HepG2 (cell line): ENCODE data around the gene MVK. TPM values are rescaled to one million over a fixed set of nuclear protein-coding genes. Genes with fewer than 3 reads are reported as not detected.

Experiments used
- AKAP8 ChIP-seq: sonication (generic); formaldehyde crosslinking; IDR thresholded peaks from 2 replicates; pipeline ENCODE4 v1.5.1; 2020; ENCODE audit warnings: mild to moderate bottlenecking, missing genetic modification reagents
- ASH2L ChIP-seq: fragments of 300-600, 200-600 bp; sonication (generic); IDR thresholded peaks from 2 replicates; pipeline ENCODE4 v1.7.0; 2017; ENCODE audit warnings: low read depth, mild to moderate bottlenecking, moderate library complexity, mixed read lengths, low read length; ENCODE audit not compliant: insufficient read length
- ATF7 ChIP-seq, 2 experiments: fragments of 450-650 bp in 1 of 2; sonication (generic) in 1 of 2; formaldehyde crosslinking in 1 of 2; IDR thresholded peaks; 2 replicates each; pipeline versions ENCODE4 v1.4.0 to v1.6.1; 2016 to 2020; ENCODE audit warnings: antibody characterized with exemption in 1 of 2, mild to moderate bottlenecking in 1 of 2, missing genetic modification reagents in 1 of 2
- CBX5 ChIP-seq: sonication (generic); formaldehyde crosslinking; IDR thresholded peaks from 2 replicates; pipeline ENCODE4 v1.4.0; 2020; ENCODE audit warnings: missing genetic modification reagents, borderline replicate concordance
- KDM4B ChIP-seq: sonication (generic); formaldehyde crosslinking; IDR thresholded peaks from 2 replicates; pipeline ENCODE4 v1.4.0; 2020; ENCODE audit warnings: missing genetic modification reagents
- KLF16 ChIP-seq, 2 experiments: sonication (generic) in 1 of 2; formaldehyde crosslinking in 1 of 2; IDR thresholded peaks; 2 replicates each; pipeline versions ENCODE4 v1.6.1 to v1.8.0; 2016 to 2023; ENCODE audit warnings: missing genetic modification reagents in 2 of 2, missing compliant biosample characterization in 1 of 2
- RBAK ChIP-seq: sonication (generic); formaldehyde crosslinking; IDR thresholded peaks from 2 replicates; pipeline ENCODE4 v1.5.1; 2020; ENCODE audit warnings: mild to moderate bottlenecking, missing genetic modification reagents
- SALL2 ChIP-seq: sonication (generic); formaldehyde crosslinking; IDR thresholded peaks from 2 replicates; pipeline ENCODE4 v1.8.1; 2023; ENCODE audit warnings: mild to moderate bottlenecking, missing genetic modification reagents, inconsistent platforms
- SMAD3 ChIP-seq: sonication (generic); formaldehyde crosslinking; IDR thresholded peaks from 2 replicates; pipeline ENCODE4 v1.4.0; 2020; ENCODE audit warnings: missing genetic modification reagents
- SP5 ChIP-seq: IDR thresholded peaks from 2 replicates; pipeline ENCODE4 v1.6.1; 2016; ENCODE audit warnings: low read depth, borderline replicate concordance
- STAG1 ChIP-seq: sonication (generic); formaldehyde crosslinking; IDR thresholded peaks from 2 replicates; pipeline ENCODE4 v1.4.0; 2020; ENCODE audit warnings: missing genetic modification reagents
- TBP ChIP-seq: sonication (generic); formaldehyde crosslinking; IDR thresholded peaks from 2 replicates; pipeline ENCODE4 v1.5.0; 2020; ENCODE audit warnings: missing genetic modification reagents
- ZKSCAN1 ChIP-seq: fragments of 150-350 bp; IDR thresholded peaks from 2 replicates; pipeline ENCODE4 v1.6.1; 2014; ENCODE audit warnings: low read length
- ZNF224 ChIP-seq: sonication (generic); formaldehyde crosslinking; IDR thresholded peaks from 2 replicates; pipeline ENCODE4 v1.5.0; 2020; ENCODE audit warnings: mild to moderate bottlenecking, missing genetic modification reagents
- ZNF263 ChIP-seq: sonication (generic); formaldehyde crosslinking; IDR thresholded peaks from 2 replicates; pipeline ENCODE4 v1.4.0; 2020; ENCODE audit warnings: missing genetic modification reagents
- ZNF83 ChIP-seq: sonication (generic); formaldehyde crosslinking; IDR thresholded peaks from 2 replicates; pipeline ENCODE4 v1.4.0; 2020; ENCODE audit warnings: missing genetic modification reagents, mild to moderate bottlenecking, borderline replicate concordance
- ZSCAN20 ChIP-seq: sonication (generic); formaldehyde crosslinking; IDR thresholded peaks from 2 replicates; pipeline ENCODE4 v1.4.0; 2020; ENCODE audit warnings: missing genetic modification reagents, mild to moderate bottlenecking, borderline replicate concordance
- ZSCAN29 ChIP-seq: sonication (generic); formaldehyde crosslinking; conservative IDR thresholded peaks from 2 replicates; pipeline ENCODE4 v1.4.0; 2020; ENCODE audit warnings: mild to moderate bottlenecking, missing genetic modification reagents
- polyA plus RNA-seq, 8 experiments: library from polyadenylated mRNA; depleted of rRNA in 3 of 8; stranded (reverse) in 7 of 8; unstranded in 1 of 8; fragments of >200 nt; fragmentation: Illumina TruSeq in 4 of 8; extraction: Trizol in 4 of 8; gene quantifications; 2 replicates each; pipeline versions ENCODE4 v1.2.1 to v1.2.3, GENCODE V29; 2011 to 2016; ENCODE audit warnings: low read depth in 4 of 8, missing spikeins in 1 of 8, mixed read lengths in 1 of 8; ENCODE audit not compliant: insufficient read depth in 1 of 8
- total RNA-seq, 5 experiments: library from RNA; depleted of rRNA; stranded (reverse); fragments of >200 nt; fragmentation: Illumina TruSeq; extraction: Trizol; gene quantifications; 2 replicates each; pipeline ENCODE4 v1.2.3, GENCODE V29; 2016; ENCODE audit warnings: low read depth in 1 of 5
- TF ChIP-seq, protein P1 (sequence below): IDR thresholded peaks from 2 replicates; pipeline ENCODE4 v1.6.1; 2016; ENCODE audit warnings: mild to moderate bottlenecking, missing biosample characterization, missing genetic modification reagents
- TF ChIP-seq, protein P2 (sequence below): sonication (generic); formaldehyde crosslinking; IDR thresholded peaks from 2 replicates; pipeline ENCODE4 v1.4.0; 2020; ENCODE audit warnings: mild to moderate bottlenecking, missing genetic modification reagents
- TF ChIP-seq, protein P3 (sequence below): sonication (generic); formaldehyde crosslinking; IDR thresholded peaks from 2 replicates; pipeline ENCODE4 v1.5.0; 2020; ENCODE audit warnings: mild to moderate bottlenecking, missing genetic modification reagents
- TF ChIP-seq, protein P4 (sequence below): sonication (generic); formaldehyde crosslinking; conservative IDR thresholded peaks from 2 replicates; pipeline ENCODE4 v1.4.0; 2020; ENCODE audit warnings: missing genetic modification reagents

Gene MVK
- total and polyA plus RNA-seq, 2 of the 13 experiments (the other 11 are each of a cell fraction or from before 2014, with no cell fraction given) = 11.6 to 66.9 TPM

- TF ChIP-seq, protein P1, sequence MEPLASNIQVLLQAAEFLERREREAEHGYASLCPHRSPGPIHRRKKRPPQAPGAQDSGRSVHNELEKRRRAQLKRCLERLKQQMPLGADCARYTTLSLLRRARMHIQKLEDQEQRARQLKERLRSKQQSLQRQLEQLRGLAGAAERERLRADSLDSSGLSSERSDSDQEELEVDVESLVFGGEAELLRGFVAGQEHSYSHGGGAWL = peak; percentile 59; the same call in 1 of the 2 replicates
- TF ChIP-seq ZNF263 = peak; percentile 97
- 0 out of 2 replicates have a peak, but pooled peaks have one; percentile 44 for TF ChIP-seq SP5 (CRISPR knock-in tag)
- TF ChIP-seq ZSCAN29 (CRISPR knock-in tag) = peak; percentile 78; the same call in 1 of the 2 replicates
- peak; percentile 53; the same call in 1 of the 2 replicates for TF ChIP-seq KDM4B (CRISPR knock-in tag)
- TF ChIP-seq CBX5 = peak; percentile 61; the same call in 1 of the 2 replicates
- no peak for TF ChIP-seq ATF7 (IDR thresholded peaks at IDR 0.05)
- 0 out of 2 replicates have a peak, but pooled peaks have one; percentile 17 for TF ChIP-seq ATF7 (CRISPR knock-in tag; IDR thresholded peaks at IDR 0.05)
- TF ChIP-seq KLF16 (CRISPR knock-in tag; IDR thresholded peaks at IDR 0.05) = peak in 1 of 2 experiments; percentile 37; a peak in 2 of 4 replicates
- TF ChIP-seq TBP (CRISPR knock-in tag) = no peak
- no peak; the same call in 1 of the 2 replicates for TF ChIP-seq ZNF83 (CRISPR knock-in tag)
- 0 out of 2 replicates have a peak, but pooled peaks have one; percentile 22 for TF ChIP-seq SALL2 (CRISPR knock-in tag)
- TF ChIP-seq ZSCAN20 (CRISPR knock-in tag) = 0 out of 2 replicates have a peak, but pooled peaks have one; percentile 11
- TF ChIP-seq, protein P2, sequence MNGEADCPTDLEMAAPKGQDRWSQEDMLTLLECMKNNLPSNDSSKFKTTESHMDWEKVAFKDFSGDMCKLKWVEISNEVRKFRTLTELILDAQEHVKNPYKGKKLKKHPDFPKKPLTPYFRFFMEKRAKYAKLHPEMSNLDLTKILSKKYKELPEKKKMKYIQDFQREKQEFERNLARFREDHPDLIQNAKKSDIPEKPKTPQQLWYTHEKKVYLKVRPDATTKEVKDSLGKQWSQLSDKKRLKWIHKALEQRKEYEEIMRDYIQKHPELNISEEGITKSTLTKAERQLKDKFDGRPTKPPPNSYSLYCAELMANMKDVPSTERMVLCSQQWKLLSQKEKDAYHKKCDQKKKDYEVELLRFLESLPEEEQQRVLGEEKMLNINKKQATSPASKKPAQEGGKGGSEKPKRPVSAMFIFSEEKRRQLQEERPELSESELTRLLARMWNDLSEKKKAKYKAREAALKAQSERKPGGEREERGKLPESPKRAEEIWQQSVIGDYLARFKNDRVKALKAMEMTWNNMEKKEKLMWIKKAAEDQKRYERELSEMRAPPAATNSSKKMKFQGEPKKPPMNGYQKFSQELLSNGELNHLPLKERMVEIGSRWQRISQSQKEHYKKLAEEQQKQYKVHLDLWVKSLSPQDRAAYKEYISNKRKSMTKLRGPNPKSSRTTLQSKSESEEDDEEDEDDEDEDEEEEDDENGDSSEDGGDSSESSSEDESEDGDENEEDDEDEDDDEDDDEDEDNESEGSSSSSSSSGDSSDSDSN (CRISPR knock-in tag) = peak; percentile 53
- TF ChIP-seq, protein P3, sequence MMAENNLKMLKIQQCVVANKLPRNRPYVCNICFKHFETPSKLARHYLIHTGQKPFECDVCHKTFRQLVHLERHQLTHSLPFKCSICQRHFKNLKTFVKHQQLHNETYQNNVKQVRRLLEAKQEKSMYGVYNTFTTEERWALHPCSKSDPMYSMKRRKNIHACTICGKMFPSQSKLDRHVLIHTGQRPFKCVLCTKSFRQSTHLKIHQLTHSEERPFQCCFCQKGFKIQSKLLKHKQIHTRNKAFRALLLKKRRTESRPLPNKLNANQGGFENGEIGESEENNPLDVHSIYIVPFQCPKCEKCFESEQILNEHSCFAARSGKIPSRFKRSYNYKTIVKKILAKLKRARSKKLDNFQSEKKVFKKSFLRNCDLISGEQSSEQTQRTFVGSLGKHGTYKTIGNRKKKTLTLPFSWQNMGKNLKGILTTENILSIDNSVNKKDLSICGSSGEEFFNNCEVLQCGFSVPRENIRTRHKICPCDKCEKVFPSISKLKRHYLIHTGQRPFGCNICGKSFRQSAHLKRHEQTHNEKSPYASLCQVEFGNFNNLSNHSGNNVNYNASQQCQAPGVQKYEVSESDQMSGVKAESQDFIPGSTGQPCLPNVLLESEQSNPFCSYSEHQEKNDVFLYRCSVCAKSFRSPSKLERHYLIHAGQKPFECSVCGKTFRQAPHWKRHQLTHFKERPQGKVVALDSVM = peak; percentile 38
- peak; percentile 60; the same call in 1 of the 2 replicates for TF ChIP-seq SMAD3
- peak; percentile 38 for TF ChIP-seq ASH2L
- peak; percentile 93 for TF ChIP-seq STAG1 (CRISPR knock-in tag)
- no peak for TF ChIP-seq RBAK (CRISPR knock-in tag)
- TF ChIP-seq ZNF224 (CRISPR knock-in tag) = no peak; the same call in 1 of the 2 replicates
- peak; percentile 70; the same call in 1 of the 2 replicates for TF ChIP-seq AKAP8
- TF ChIP-seq ZKSCAN1 = peak; percentile 40; the same call in 1 of the 2 replicates
- TF ChIP-seq, protein P4, sequence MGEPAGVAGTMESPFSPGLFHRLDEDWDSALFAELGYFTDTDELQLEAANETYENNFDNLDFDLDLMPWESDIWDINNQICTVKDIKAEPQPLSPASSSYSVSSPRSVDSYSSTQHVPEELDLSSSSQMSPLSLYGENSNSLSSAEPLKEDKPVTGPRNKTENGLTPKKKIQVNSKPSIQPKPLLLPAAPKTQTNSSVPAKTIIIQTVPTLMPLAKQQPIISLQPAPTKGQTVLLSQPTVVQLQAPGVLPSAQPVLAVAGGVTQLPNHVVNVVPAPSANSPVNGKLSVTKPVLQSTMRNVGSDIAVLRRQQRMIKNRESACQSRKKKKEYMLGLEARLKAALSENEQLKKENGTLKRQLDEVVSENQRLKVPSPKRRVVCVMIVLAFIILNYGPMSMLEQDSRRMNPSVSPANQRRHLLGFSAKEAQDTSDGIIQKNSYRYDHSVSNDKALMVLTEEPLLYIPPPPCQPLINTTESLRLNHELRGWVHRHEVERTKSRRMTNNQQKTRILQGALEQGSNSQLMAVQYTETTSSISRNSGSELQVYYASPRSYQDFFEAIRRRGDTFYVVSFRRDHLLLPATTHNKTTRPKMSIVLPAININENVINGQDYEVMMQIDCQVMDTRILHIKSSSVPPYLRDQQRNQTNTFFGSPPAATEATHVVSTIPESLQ = 0 out of 2 replicates have a peak, but pooled peaks have one; percentile 78
Measured at GRCh38 chr12:109597795-109598427, 24.3 kb downstream of the MVK start (continued).
